ENCODE measurements around the gene OR2T34. TPM values are rescaled to one million over a fixed set of nuclear protein-coding genes. Genes with fewer than 3 reads are reported as not detected.

Gene OR2T34
- total RNA-seq, 1 experiment from 2014 or later: not detected

DNA sequence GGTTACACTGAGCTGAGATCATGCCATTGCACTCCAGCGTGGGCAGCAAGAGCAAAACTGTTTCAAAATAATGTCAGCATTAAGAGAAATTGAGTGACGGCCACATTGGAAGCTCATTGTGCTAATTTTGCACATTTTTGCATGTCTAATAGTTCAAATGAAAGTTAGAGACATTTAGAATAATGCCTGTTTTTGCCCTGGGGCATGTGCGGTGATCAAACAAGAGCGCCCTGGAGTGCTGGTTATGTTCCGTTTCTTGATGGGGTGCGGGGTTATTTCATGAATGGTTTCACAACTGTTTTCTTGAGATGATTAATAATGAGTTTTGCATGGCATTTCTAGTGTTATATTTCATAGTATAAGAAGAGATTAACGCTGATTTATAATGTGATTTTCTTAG lies 47.2 kb upstream of the OR2T34 start:
- no peak for ATAC-seq
- Mint-ChIP-seq H3K27ac (no peak overlapping the region), H3K36me3 (peaks cover 36% of the 10 kb centered on the region), H3K4me1 (no peaks in the 10 kb centered on the region), H3K4me3 (no peak overlapping the region), H3K27me3 (ENCODE audit: low read depth) (no peaks in the 10 kb centered on the region; the same call in 1 of the 2 replicates), H3K9me3 (peaks cover 49% of the 10 kb centered on the region)
- TF ChIP-seq, protein P1, sequence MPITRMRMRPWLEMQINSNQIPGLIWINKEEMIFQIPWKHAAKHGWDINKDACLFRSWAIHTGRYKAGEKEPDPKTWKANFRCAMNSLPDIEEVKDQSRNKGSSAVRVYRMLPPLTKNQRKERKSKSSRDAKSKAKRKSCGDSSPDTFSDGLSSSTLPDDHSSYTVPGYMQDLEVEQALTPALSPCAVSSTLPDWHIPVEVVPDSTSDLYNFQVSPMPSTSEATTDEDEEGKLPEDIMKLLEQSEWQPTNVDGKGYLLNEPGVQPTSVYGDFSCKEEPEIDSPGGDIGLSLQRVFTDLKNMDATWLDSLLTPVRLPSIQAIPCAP (CRISPR knock-in tag; IDR thresholded peaks at IDR 0.05): no peak
- TF ChIP-seq, protein P2, sequence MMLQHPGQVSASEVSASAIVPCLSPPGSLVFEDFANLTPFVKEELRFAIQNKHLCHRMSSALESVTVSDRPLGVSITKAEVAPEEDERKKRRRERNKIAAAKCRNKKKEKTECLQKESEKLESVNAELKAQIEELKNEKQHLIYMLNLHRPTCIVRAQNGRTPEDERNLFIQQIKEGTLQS (CRISPR knock-in tag; conservative IDR thresholded peaks at IDR 0.05): no peak
- TF ChIP-seq, protein P3, sequence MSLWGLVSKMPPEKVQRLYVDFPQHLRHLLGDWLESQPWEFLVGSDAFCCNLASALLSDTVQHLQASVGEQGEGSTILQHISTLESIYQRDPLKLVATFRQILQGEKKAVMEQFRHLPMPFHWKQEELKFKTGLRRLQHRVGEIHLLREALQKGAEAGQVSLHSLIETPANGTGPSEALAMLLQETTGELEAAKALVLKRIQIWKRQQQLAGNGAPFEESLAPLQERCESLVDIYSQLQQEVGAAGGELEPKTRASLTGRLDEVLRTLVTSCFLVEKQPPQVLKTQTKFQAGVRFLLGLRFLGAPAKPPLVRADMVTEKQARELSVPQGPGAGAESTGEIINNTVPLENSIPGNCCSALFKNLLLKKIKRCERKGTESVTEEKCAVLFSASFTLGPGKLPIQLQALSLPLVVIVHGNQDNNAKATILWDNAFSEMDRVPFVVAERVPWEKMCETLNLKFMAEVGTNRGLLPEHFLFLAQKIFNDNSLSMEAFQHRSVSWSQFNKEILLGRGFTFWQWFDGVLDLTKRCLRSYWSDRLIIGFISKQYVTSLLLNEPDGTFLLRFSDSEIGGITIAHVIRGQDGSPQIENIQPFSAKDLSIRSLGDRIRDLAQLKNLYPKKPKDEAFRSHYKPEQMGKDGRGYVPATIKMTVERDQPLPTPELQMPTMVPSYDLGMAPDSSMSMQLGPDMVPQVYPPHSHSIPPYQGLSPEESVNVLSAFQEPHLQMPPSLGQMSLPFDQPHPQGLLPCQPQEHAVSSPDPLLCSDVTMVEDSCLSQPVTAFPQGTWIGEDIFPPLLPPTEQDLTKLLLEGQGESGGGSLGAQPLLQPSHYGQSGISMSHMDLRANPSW (CRISPR knock-in tag; conservative IDR thresholded peaks at IDR 0.05; ENCODE audit: low read depth): no peak
- no peak for TF ChIP-seq ESRRA (CRISPR knock-in tag; IDR thresholded peaks at IDR 0.05; ENCODE audit: borderline replicate concordance)
- no peak for TF ChIP-seq ZNF219 (CRISPR knock-in tag; IDR thresholded peaks at IDR 0.05; ENCODE audit: borderline replicate concordance)
- no peak for TF ChIP-seq TCF7 (CRISPR knock-in tag; IDR thresholded peaks at IDR 0.05; ENCODE audit: low read depth)
- POLR2A ChIA-PET: no interaction called here
- CTCF ChIA-PET: no interaction called here
- no peak for DNase-seq (ENCODE audit: low spot score)

DNA sequence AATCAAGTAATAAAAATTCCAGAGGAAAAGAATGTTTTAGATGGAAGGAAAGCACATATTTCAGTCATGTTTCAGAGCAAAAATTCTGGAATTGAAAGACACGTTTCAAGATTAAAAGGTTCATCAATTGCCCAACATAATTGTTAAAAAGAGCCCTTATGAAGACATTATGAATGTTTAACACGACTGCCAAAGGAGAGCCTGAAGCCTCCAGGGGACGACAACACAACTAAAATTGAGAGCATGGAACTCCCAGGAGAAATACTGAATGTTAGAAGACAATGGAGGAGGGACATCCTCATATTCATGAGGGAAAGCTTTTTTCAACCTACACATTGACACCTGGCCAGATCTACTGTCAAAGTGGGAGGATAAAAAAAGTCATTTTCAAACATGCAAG lies 44.3 kb upstream of the OR2T34 start:
- H3K9me3 Mint-ChIP-seq: peaks cover 78% of the 10 kb centered on the region

DNA sequence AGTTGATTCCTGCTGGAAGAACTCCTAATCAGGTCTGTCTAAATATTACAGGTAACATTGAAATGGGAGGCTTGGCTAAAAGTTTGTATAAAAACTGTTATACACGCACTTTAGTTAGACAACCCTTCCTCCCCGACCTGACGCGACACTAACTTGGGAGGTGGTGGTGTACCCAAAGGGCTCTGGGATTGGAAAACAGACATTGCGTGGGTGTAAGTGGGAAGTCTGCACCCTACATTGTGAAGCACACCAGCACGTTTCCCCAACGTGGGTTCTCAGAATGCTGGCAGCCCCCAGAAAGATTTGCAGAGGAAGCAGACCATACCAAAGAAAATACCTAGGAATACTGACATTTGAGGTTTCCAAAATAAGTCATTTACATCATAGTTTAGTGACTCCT lies 43.6 kb upstream of the OR2T34 start:
- CTCF ChIA-PET: no interaction called here
- DNase-seq (ENCODE audit: low spot score): no peak
- no peak overlapping the region for H3K27ac Mint-ChIP-seq
- no peaks in the 10 kb centered on the region; the same call in 1 of the 2 replicates for H3K27me3 Mint-ChIP-seq (ENCODE audit: low read depth)
- no peaks in the 10 kb centered on the region for H3K4me1 Mint-ChIP-seq
- H3K36me3 Mint-ChIP-seq: peaks cover 71% of the 10 kb centered on the region
- no peak for ATAC-seq
- H3K9me3 Mint-ChIP-seq: peaks cover 85% of the 10 kb centered on the region
- no peak overlapping the region for H3K4me3 Mint-ChIP-seq
- POLR2A ChIA-PET: no interaction called here
- TF ChIP-seq KAT7 (CRISPR knock-in tag; IDR thresholded peaks at IDR 0.05; ENCODE audit: borderline replicate concordance) (no peak), ZNF232 (CRISPR knock-in tag; IDR thresholded peaks at IDR 0.05) (no peak), GABPB1 (CRISPR knock-in tag; IDR thresholded peaks at IDR 0.05) (no peak), SMAD4 (CRISPR knock-in tag; IDR thresholded peaks at IDR 0.05) (no peak)
- TF ChIP-seq, protein P3 (CRISPR knock-in tag; conservative IDR thresholded peaks at IDR 0.05; ENCODE audit: low read depth): no peak
- TF ChIP-seq, protein P4, sequence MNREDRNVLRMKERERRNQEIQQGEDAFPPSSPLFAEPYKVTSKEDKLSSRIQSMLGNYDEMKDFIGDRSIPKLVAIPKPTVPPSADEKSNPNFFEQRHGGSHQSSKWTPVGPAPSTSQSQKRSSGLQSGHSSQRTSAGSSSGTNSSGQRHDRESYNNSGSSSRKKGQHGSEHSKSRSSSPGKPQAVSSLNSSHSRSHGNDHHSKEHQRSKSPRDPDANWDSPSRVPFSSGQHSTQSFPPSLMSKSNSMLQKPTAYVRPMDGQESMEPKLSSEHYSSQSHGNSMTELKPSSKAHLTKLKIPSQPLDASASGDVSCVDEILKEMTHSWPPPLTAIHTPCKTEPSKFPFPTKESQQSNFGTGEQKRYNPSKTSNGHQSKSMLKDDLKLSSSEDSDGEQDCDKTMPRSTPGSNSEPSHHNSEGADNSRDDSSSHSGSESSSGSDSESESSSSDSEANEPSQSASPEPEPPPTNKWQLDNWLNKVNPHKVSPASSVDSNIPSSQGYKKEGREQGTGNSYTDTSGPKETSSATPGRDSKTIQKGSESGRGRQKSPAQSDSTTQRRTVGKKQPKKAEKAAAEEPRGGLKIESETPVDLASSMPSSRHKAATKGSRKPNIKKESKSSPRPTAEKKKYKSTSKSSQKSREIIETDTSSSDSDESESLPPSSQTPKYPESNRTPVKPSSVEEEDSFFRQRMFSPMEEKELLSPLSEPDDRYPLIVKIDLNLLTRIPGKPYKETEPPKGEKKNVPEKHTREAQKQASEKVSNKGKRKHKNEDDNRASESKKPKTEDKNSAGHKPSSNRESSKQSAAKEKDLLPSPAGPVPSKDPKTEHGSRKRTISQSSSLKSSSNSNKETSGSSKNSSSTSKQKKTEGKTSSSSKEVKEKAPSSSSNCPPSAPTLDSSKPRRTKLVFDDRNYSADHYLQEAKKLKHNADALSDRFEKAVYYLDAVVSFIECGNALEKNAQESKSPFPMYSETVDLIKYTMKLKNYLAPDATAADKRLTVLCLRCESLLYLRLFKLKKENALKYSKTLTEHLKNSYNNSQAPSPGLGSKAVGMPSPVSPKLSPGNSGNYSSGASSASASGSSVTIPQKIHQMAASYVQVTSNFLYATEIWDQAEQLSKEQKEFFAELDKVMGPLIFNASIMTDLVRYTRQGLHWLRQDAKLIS (CRISPR knock-in tag; IDR thresholded peaks at IDR 0.05; ENCODE audit: borderline replicate concordance): no peak
- TF ChIP-seq, protein P5, sequence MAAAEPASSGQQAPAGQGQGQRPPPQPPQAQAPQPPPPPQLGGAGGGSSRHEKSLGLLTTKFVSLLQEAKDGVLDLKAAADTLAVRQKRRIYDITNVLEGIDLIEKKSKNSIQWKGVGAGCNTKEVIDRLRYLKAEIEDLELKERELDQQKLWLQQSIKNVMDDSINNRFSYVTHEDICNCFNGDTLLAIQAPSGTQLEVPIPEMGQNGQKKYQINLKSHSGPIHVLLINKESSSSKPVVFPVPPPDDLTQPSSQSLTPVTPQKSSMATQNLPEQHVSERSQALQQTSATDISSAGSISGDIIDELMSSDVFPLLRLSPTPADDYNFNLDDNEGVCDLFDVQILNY (CRISPR knock-in tag; IDR thresholded peaks at IDR 0.05): no peak
- TF ChIP-seq, protein P6, sequence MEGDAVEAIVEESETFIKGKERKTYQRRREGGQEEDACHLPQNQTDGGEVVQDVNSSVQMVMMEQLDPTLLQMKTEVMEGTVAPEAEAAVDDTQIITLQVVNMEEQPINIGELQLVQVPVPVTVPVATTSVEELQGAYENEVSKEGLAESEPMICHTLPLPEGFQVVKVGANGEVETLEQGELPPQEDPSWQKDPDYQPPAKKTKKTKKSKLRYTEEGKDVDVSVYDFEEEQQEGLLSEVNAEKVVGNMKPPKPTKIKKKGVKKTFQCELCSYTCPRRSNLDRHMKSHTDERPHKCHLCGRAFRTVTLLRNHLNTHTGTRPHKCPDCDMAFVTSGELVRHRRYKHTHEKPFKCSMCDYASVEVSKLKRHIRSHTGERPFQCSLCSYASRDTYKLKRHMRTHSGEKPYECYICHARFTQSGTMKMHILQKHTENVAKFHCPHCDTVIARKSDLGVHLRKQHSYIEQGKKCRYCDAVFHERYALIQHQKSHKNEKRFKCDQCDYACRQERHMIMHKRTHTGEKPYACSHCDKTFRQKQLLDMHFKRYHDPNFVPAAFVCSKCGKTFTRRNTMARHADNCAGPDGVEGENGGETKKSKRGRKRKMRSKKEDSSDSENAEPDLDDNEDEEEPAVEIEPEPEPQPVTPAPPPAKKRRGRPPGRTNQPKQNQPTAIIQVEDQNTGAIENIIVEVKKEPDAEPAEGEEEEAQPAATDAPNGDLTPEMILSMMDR (IDR thresholded peaks at IDR 0.05): no peak

More for the DNA sequence above, 44.3 kb upstream of the OR2T34 start:
- DNase-seq (ENCODE audit: low spot score): no peak
- no peak overlapping the region for H3K27ac Mint-ChIP-seq
- no peaks in the 10 kb centered on the region for H3K4me1 Mint-ChIP-seq
- no peak for ATAC-seq
- no peaks in the 10 kb centered on the region; the same call in 1 of the 2 replicates for H3K27me3 Mint-ChIP-seq (ENCODE audit: low read depth)
- H3K4me3 Mint-ChIP-seq: no peak overlapping the region
- H3K36me3 Mint-ChIP-seq: peaks cover 65% of the 10 kb centered on the region
- POLR2A ChIA-PET: no interaction called here
- TF ChIP-seq, protein P6 (IDR thresholded peaks at IDR 0.05): 0 out of 2 replicates have a peak, but pooled peaks have one; percentile 19
- TF ChIP-seq NFYB (CRISPR knock-in tag; conservative IDR thresholded peaks at IDR 0.05; ENCODE audit: low read depth): no peak
- CTCF ChIA-PET: no interaction called here

Measured in WTC11 (cell line).